Measurements from ENCODE around the gene ENOSF1.

GRCh38 chr18:675307-675706 is 37.1 kb downstream of the ENOSF1 start:
- TF ChIP-seq, protein P1, sequence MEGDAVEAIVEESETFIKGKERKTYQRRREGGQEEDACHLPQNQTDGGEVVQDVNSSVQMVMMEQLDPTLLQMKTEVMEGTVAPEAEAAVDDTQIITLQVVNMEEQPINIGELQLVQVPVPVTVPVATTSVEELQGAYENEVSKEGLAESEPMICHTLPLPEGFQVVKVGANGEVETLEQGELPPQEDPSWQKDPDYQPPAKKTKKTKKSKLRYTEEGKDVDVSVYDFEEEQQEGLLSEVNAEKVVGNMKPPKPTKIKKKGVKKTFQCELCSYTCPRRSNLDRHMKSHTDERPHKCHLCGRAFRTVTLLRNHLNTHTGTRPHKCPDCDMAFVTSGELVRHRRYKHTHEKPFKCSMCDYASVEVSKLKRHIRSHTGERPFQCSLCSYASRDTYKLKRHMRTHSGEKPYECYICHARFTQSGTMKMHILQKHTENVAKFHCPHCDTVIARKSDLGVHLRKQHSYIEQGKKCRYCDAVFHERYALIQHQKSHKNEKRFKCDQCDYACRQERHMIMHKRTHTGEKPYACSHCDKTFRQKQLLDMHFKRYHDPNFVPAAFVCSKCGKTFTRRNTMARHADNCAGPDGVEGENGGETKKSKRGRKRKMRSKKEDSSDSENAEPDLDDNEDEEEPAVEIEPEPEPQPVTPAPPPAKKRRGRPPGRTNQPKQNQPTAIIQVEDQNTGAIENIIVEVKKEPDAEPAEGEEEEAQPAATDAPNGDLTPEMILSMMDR (IDR thresholded peaks at IDR 0.05 in 2 of 3, conservative IDR thresholded peaks at IDR 0.05 in 1 of 3; ENCODE audit: control insufficient read depth in 2 of 3, extremely low read depth in 1 of 3, insufficient read depth in 1 of 3, low read depth in 3 of 3, low read length in 3 of 3): no peak
- TF ChIP-seq TCF7 (IDR thresholded peaks at IDR 0.05; ENCODE audit: borderline replicate concordance): no peak
- TF ChIP-seq CHD2 (IDR thresholded peaks at IDR 0.05; ENCODE audit: borderline replicate concordance, low read depth, low read length): no peak
- no peak for TF ChIP-seq CEBPB (IDR thresholded peaks at IDR 0.05; ENCODE audit: borderline replicate concordance in 1 of 2, low read depth in 2 of 2, low read length in 2 of 2)
- TF ChIP-seq ZNF274 (IDR thresholded peaks at IDR 0.05; ENCODE audit: insufficient read depth, insufficient read length): no peak
- no peak for TF ChIP-seq TCF3 (IDR thresholded peaks at IDR 0.05; ENCODE audit: borderline replicate concordance, insufficient read depth, low read depth, low read length)
- no peak for TF ChIP-seq EP300 (IDR thresholded peaks at IDR 0.05; ENCODE audit: borderline replicate concordance in 1 of 2, control insufficient read depth in 1 of 2, low read depth in 2 of 2, low read length in 2 of 2)
- no peak for TF ChIP-seq HCFC1 (IDR thresholded peaks at IDR 0.05; ENCODE audit: low read length)
- no peak for TF ChIP-seq CEBPZ (IDR thresholded peaks at IDR 0.05; ENCODE audit: low read depth, low read length)
- no peak for TF ChIP-seq POLR2AphosphoS2 (IDR thresholded peaks at IDR 0.05; ENCODE audit: low read depth, low read length)
- TF ChIP-seq ZZZ3 (IDR thresholded peaks at IDR 0.05; ENCODE audit: control insufficient read depth, insufficient read length, low read depth): no peak

All from GM12878 (cell line).